HEK293T (cell line): ENCODE data around the gene EPS8L1.

ENCODE experiments used
- SP1 ChIP-seq: fragments of 450-650 bp; IDR thresholded peaks from 2 replicates; pipeline ENCODE4 v1.6.1; 2017
- TF ChIP-seq, protein P1 (sequence below): fragments of 450-650 bp; IDR thresholded peaks from 2 replicates; pipeline ENCODE4 v1.6.1; 2016

- no peak for TF ChIP-seq SP1
- TF ChIP-seq, protein P1, sequence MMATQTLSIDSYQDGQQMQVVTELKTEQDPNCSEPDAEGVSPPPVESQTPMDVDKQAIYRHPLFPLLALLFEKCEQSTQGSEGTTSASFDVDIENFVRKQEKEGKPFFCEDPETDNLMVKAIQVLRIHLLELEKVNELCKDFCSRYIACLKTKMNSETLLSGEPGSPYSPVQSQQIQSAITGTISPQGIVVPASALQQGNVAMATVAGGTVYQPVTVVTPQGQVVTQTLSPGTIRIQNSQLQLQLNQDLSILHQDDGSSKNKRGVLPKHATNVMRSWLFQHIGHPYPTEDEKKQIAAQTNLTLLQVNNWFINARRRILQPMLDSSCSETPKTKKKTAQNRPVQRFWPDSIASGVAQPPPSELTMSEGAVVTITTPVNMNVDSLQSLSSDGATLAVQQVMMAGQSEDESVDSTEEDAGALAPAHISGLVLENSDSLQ: no peak
These were observed at the start of gene EPS8L1 for GRCh38 chr19:55075371-55075998.
